Measurements from ENCODE around the gene GRPR.

The GRPR gene

GRCh38 chrX:16125520-16126149, 2.3 kb downstream of the GRPR start:
- H3K27me3 ChIP-seq (ENCODE audit: control insufficient read depth, insufficient read depth, low read length), result no peaks in the 10 kb centered on the region
- no peak overlapping the region for H3K4me2 ChIP-seq (ENCODE audit: low read length)
- no peaks in the 10 kb centered on the region for H3K79me2 ChIP-seq
- TF ChIP-seq CTCF (IDR thresholded peaks at IDR 0.05), result no peak
- no peak overlapping the region for H3K9ac ChIP-seq
- H3K4me3 ChIP-seq (ENCODE audit: low read depth, low read length), result no peak overlapping the region
- H3K4me1 ChIP-seq, result no peaks in the 10 kb centered on the region
- no peak overlapping the region for H3K27ac ChIP-seq
- H3K36me3 ChIP-seq (ENCODE audit: control insufficient read depth, insufficient read depth, low read length), result no peaks in the 10 kb centered on the region
- no peaks in the 10 kb centered on the region for H3K9me3 ChIP-seq (ENCODE audit: control insufficient read depth, low read length)
- no peak overlapping the region for H2AFZ ChIP-seq

GRCh38 chrX:16130707-16131106, 7.3 kb downstream of the GRPR start:
- TF ChIP-seq CTCF (IDR thresholded peaks at IDR 0.05), result no peak

DNA sequence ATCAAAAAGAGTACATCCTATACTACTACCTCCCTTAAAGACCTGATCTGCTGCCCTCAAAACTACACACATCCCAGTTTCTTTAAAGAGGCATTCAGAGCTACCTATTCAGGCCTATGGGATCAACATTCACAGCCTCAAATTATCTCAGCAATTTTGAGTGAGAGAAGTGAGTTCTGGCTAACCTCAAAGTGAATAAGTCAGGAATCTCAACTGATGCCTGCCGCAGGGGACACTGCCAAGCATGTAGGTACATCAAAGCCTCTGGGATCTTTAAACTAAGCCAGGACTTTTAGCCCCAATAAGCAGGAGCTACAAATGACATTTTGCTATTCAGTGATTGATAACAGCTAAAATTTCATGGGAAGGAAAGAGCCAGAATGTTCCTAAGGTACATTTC, 11.6 kb downstream of the GRPR start:
- Histone ChIP-seq H3K27me3 (ENCODE audit: control insufficient read depth, insufficient read depth, low read length) (no peaks in the 10 kb centered on the region), H3K9me3 (ENCODE audit: control insufficient read depth, low read length) (no peaks in the 10 kb centered on the region), H3K27ac (no peak overlapping the region), H3K9ac (no peak overlapping the region), H3K4me2 (ENCODE audit: low read length) (no peak overlapping the region), H3K4me3 (ENCODE audit: low read depth, low read length) (no peak overlapping the region), H3K79me2 (no peaks in the 10 kb centered on the region), H3K36me3 (ENCODE audit: control insufficient read depth, insufficient read depth, low read length) (no peaks in the 10 kb centered on the region), H3K4me1 (no peaks in the 10 kb centered on the region), H2AFZ (no peak overlapping the region)
- TF ChIP-seq CTCF (IDR thresholded peaks at IDR 0.05), result no peak

More at GRCh38 chrX:16130707-16131106, 7.3 kb downstream of the GRPR start:
- Histone ChIP-seq H2AFZ (no peak overlapping the region), H3K4me3 (ENCODE audit: low read depth, low read length) (no peak overlapping the region), H3K9ac (no peak overlapping the region), H3K79me2 (no peaks in the 10 kb centered on the region), H3K36me3 (ENCODE audit: control insufficient read depth, insufficient read depth, low read length) (no peaks in the 10 kb centered on the region), H3K9me3 (ENCODE audit: control insufficient read depth, low read length) (no peaks in the 10 kb centered on the region), H3K27me3 (ENCODE audit: control insufficient read depth, insufficient read depth, low read length) (no peaks in the 10 kb centered on the region), H3K27ac (no peak overlapping the region), H3K4me1 (no peaks in the 10 kb centered on the region), H3K4me2 (ENCODE audit: low read length) (no peak overlapping the region)

DNA sequence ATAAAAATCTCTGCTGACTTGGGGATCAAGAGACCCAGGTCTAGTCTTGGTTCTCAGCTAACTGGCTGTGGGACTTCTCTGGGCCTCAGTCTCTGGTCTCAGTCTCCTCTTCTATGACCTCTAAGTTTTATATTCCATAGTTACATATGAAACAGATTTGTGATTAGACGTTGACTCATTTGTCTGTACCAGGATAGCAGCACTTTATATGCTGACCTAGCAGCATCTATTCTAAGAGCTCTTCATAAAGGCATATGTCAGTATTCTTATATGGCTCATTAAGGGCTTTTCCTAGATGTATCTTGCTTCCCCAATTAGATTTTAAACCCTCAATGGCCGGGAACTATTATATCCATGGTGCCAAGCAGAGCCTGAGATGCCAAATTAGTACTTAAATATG, 12.7 kb downstream of the GRPR start:
- Histone ChIP-seq H3K9me3 (ENCODE audit: control insufficient read depth, low read length) (no peaks in the 10 kb centered on the region), H2AFZ (no peak overlapping the region), H3K27ac (no peak overlapping the region), H3K36me3 (ENCODE audit: control insufficient read depth, insufficient read depth, low read length) (no peaks in the 10 kb centered on the region), H3K4me1 (no peaks in the 10 kb centered on the region), H3K79me2 (no peaks in the 10 kb centered on the region), H3K4me2 (ENCODE audit: low read length) (no peak overlapping the region), H3K4me3 (ENCODE audit: low read depth, low read length) (no peak overlapping the region), H3K27me3 (ENCODE audit: control insufficient read depth, insufficient read depth, low read length) (no peaks in the 10 kb centered on the region), H3K9ac (no peak overlapping the region)
- no peak for TF ChIP-seq CTCF (IDR thresholded peaks at IDR 0.05)

GRCh38 chrX:16137416-16138107, 14.2 kb downstream of the GRPR start:
- no peak for TF ChIP-seq CTCF (IDR thresholded peaks at IDR 0.05)
- Histone ChIP-seq H3K36me3 (ENCODE audit: control insufficient read depth, insufficient read depth, low read length) (no peaks in the 10 kb centered on the region), H3K4me2 (ENCODE audit: low read length) (no peak overlapping the region), H3K4me3 (ENCODE audit: low read depth, low read length) (no peak overlapping the region), H3K27ac (no peak overlapping the region), H3K27me3 (ENCODE audit: control insufficient read depth, insufficient read depth, low read length) (no peaks in the 10 kb centered on the region), H3K9ac (no peak overlapping the region), H2AFZ (no peak overlapping the region), H3K9me3 (ENCODE audit: control insufficient read depth, low read length) (no peaks in the 10 kb centered on the region), H3K4me1 (no peaks in the 10 kb centered on the region), H3K79me2 (no peaks in the 10 kb centered on the region)

Measured in parathyroid adenoma (tissue), 2 donors.